GM19468 (cell line): ENCODE measurements around the gene SRMS.

Experiments used
- ATAC-seq: cut with Tn5 transposase; IDR thresholded peaks from one replicate; pipeline ENCODE4 v1.9.1; 2021; ENCODE audit warnings: mild to moderate bottlenecking, moderate library complexity, moderate number of reproducible peaks; ENCODE audit not compliant: unreplicated experiment; ENCODE audit errors: extremely low read depth

The SRMS gene

GRCh38 chr20:63507083-63507743 is 40.3 kb downstream of the SRMS start:
- ATAC-seq = no peak

- no peak for ATAC-seq
These were observed 41.8 kb downstream of the SRMS start for GRCh38 chr20:63505723-63506122.

GRCh38 chr20:63505281-63505680 is 42.3 kb downstream of the SRMS start:
- no peak for ATAC-seq

- no peak for ATAC-seq
These were observed 42.9 kb downstream of the SRMS start for GRCh38 chr20:63504642-63505041.

GRCh38 chr20:63503524-63503923 is 44.0 kb downstream of the SRMS start:
- ATAC-seq = no peak

GRCh38 chr20:63502671-63503172 is 44.8 kb downstream of the SRMS start:
- no peak for ATAC-seq

- ATAC-seq = no peak
These were observed 45.5 kb downstream of the SRMS start for GRCh38 chr20:63501818-63502670.

GRCh38 chr20:63500902-63501817 is 46.4 kb downstream of the SRMS start:
- no peak for ATAC-seq

- ATAC-seq = no peak
These were observed 47.2 kb downstream of the SRMS start for GRCh38 chr20:63500151-63500901.

- ATAC-seq = no peak
These were observed 48.1 kb downstream of the SRMS start for GRCh38 chr20:63499338-63499969.

- ATAC-seq = no peak
These were observed 48.6 kb downstream of the SRMS start, which contains the start of gene EEF1A2 for GRCh38 chr20:63498960-63499337. EEF1A2 (minus strand) TSS chr20:63499083; CDS start chr20:63497763, 1,320 bp downstream.

- ATAC-seq = no peak
These were observed 49.3 kb downstream of the SRMS start for GRCh38 chr20:63497946-63498935.

- ATAC-seq = no peak
These were observed 50.2 kb downstream of the SRMS start for GRCh38 chr20:63497138-63497945.

- ATAC-seq = no peak
These were observed 50.9 kb downstream of the SRMS start for GRCh38 chr20:63496596-63497120.

GRCh38 chr20:63495741-63496595 is 51.6 kb downstream of the SRMS start:
- no peak for ATAC-seq

GRCh38 chr20:63495167-63495720 is 52.3 kb downstream of the SRMS start:
- no peak for ATAC-seq
